ENCODE results near the gene CYB561.

The CYB561 gene

DNA sequence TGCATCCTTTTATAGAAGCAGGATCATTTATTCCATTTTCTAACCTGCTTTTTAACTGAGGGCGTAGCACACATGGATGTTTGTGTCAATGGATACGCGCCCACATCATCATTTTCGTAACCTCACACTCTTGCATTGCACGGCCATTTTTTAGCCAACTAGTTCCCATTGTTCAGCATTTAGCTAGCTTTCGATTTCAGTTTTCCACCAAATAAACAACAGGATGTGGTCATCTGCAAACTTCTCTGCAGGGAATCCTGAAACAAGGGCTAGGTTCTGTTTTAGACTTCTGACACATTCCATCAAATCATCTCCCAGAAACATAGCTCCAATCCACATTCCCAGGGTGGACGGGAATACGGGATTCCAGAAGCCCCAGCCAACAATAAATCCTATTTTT lies 6.4 kb downstream of the CYB561 start:
- Histone ChIP-seq H3F3A (ENCODE audit: low read depth) (no peaks in the 10 kb centered on the region), H3K9me3 (ENCODE audit: insufficient read depth, low read depth, low read length) (no peaks in the 10 kb centered on the region), H3K36me3 (ENCODE audit: insufficient read depth, low read length) (no peaks in the 10 kb centered on the region), H3K4me3 (ENCODE audit: low read length, poor library complexity, severe bottlenecking) (no peak overlapping the region), H3K4me1 (ENCODE audit: insufficient read depth, low read length, poor library complexity, severe bottlenecking) (peaks cover 30% of the 10 kb centered on the region), H3K79me2 (ENCODE audit: insufficient read depth, low read length) (no peaks in the 10 kb centered on the region), H3K4me2 (ENCODE audit: low read depth, low read length, poor library complexity, severe bottlenecking) (peak overlapping the region; percentile 24), H3K9me2 (replicated peaks; ENCODE audit: low read depth, low read length) (no peaks in the 10 kb centered on the region), H4K20me1 (ENCODE audit: insufficient read depth, low read length, poor library complexity, severe bottlenecking) (no peaks in the 10 kb centered on the region), H3K27me3 (ENCODE audit: insufficient read depth, low read length, poor library complexity, severe bottlenecking) (no peaks in the 10 kb centered on the region), H3K9ac (ENCODE audit: low read depth, low read length, poor library complexity, severe bottlenecking) (no peak overlapping the region), H2AFZ (ENCODE audit: low read length) (no peak overlapping the region)
- no peak for TF ChIP-seq CTCF (conservative IDR thresholded peaks at IDR 0.05; ENCODE audit: low read length)
- no peak for TF ChIP-seq EZH2phosphoT487 (IDR thresholded peaks at IDR 0.05; ENCODE audit: borderline replicate concordance)

DNA sequence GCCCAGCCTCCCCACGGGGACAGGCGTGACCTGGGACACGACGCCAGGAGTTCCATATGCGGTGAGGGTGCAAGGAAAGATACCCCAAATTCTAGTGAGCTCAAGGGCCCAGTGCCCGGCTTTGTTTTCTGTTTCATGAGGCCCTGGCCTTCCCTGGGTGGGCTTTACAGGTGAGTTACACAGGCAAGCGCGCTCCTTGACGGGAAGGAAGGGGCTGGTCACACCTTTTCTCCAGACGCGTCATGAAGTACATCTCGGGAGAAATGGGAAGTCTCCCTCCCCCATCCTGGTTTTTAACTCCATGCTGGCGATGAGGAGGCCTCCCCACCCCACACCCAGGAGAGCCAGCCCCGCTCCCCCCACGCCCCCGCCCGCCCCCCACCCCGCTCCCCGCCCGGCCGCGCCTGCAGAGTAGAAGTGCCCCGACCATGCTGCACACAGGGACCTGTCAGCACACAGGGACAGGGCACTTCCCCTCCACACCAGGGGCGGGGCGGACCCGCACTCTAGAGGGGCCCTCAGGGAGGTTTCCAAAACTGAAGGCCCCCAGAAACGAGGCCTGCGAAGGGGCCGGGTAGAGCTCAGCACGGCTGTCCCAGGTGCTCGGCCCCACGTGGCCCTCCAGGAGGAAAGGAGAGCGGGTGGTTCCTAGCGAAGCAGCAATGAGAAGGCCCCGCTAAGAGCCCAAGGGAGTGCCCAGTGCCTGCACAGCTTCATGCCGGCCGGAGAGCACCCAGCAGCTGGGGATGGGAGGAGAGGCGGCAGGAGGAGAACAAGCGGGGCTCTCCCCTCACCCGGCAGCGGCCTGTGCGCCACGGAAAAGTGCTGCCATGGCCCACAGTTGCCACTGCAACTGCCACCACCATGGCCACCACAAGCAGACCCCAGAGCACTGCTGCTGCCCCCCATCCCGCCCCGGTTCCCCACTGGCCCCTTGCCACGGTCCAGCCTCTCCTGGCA lies 7.7 kb downstream of the CYB561 start:
- Histone ChIP-seq H3K27me3 (ENCODE audit: insufficient read depth, low read length, poor library complexity, severe bottlenecking) (no peaks in the 10 kb centered on the region), H2AFZ (ENCODE audit: low read length) (no peak overlapping the region), H3K9me3 (ENCODE audit: insufficient read depth, low read depth, low read length) (no peaks in the 10 kb centered on the region), H3K4me1 (ENCODE audit: insufficient read depth, low read length, poor library complexity, severe bottlenecking) (peaks cover 43% of the 10 kb centered on the region), H3F3A (ENCODE audit: low read depth) (no peaks in the 10 kb centered on the region), H3K4me2 (ENCODE audit: low read depth, low read length, poor library complexity, severe bottlenecking) (no peak overlapping the region), H3K9me2 (replicated peaks; ENCODE audit: low read depth, low read length) (no peaks in the 10 kb centered on the region), H4K20me1 (ENCODE audit: insufficient read depth, low read length, poor library complexity, severe bottlenecking) (no peaks in the 10 kb centered on the region), H3K36me3 (ENCODE audit: insufficient read depth, low read length) (no peaks in the 10 kb centered on the region), H3K9ac (ENCODE audit: low read depth, low read length, poor library complexity, severe bottlenecking) (no peak overlapping the region), H3K79me2 (ENCODE audit: insufficient read depth, low read length) (no peaks in the 10 kb centered on the region), H3K4me3 (ENCODE audit: low read length, poor library complexity, severe bottlenecking) (no peak overlapping the region)
- TF ChIP-seq CTCF (conservative IDR thresholded peaks at IDR 0.05; ENCODE audit: low read length): no peak
- TF ChIP-seq EZH2phosphoT487 (IDR thresholded peaks at IDR 0.05; ENCODE audit: borderline replicate concordance): no peak

GRCh38 chr17:63437287-63438091 lies 8.6 kb downstream of the CYB561 start:
- H3K4me2 ChIP-seq (ENCODE audit: low read depth, low read length, poor library complexity, severe bottlenecking): no peak overlapping the region
- peaks cover 52% of the 10 kb centered on the region for H3K4me1 ChIP-seq (ENCODE audit: insufficient read depth, low read length, poor library complexity, severe bottlenecking)
- no peak overlapping the region for H3K9ac ChIP-seq (ENCODE audit: low read depth, low read length, poor library complexity, severe bottlenecking)
- H3F3A ChIP-seq (ENCODE audit: low read depth): no peaks in the 10 kb centered on the region
- no peak overlapping the region for H2AFZ ChIP-seq (ENCODE audit: low read length)
- TF ChIP-seq CTCF (conservative IDR thresholded peaks at IDR 0.05; ENCODE audit: low read length) (no peak), EZH2phosphoT487 (IDR thresholded peaks at IDR 0.05; ENCODE audit: borderline replicate concordance) (no peak)
- no peaks in the 10 kb centered on the region for H4K20me1 ChIP-seq (ENCODE audit: insufficient read depth, low read length, poor library complexity, severe bottlenecking)
- no peaks in the 10 kb centered on the region for H3K9me3 ChIP-seq (ENCODE audit: insufficient read depth, low read depth, low read length)
- H3K79me2 ChIP-seq (ENCODE audit: insufficient read depth, low read length): no peaks in the 10 kb centered on the region
- H3K9me2 ChIP-seq (replicated peaks; ENCODE audit: low read depth, low read length): no peaks in the 10 kb centered on the region
- H3K36me3 ChIP-seq (ENCODE audit: insufficient read depth, low read length): no peaks in the 10 kb centered on the region
- H3K4me3 ChIP-seq (ENCODE audit: low read length, poor library complexity, severe bottlenecking): no peak overlapping the region
- H3K27me3 ChIP-seq (ENCODE audit: insufficient read depth, low read length, poor library complexity, severe bottlenecking): no peaks in the 10 kb centered on the region

Measured in Loucy (cell line).